PFSK-1 (cell line): ENCODE data around the gene BTBD10.

Experiments
- POLR2AphosphoS5 ChIP-seq: IDR thresholded peaks from 2 replicates; pipeline ENCODE4 v1.6.1; 2012; ENCODE audit warnings: low read depth, mild to moderate bottlenecking, control low read depth, low read length, moderate library complexity
- TAF1 ChIP-seq: IDR thresholded peaks from 2 replicates; pipeline ENCODE4 v1.6.1; 2012; ENCODE audit warnings: low read length, control low read depth, borderline replicate concordance; ENCODE audit not compliant: insufficient read depth

GRCh38 chr11:13382751-13383150 lies 80.3 kb downstream of the BTBD10 start:
- TF ChIP-seq POLR2AphosphoS5 (no peak), TAF1 (no peak)
